Ovary (tissue), 9 donors: ENCODE results near the gene TRPM3. TPM values are rescaled to one million over a fixed set of nuclear protein-coding genes. Genes with fewer than 3 reads are reported as not detected.

ENCODE experiments used
- DNase-seq, 5 donors: peaks; one replicate each; pipeline ENCODE4 v3.0.0-alpha.2; 2019 to 2020
- H3K27ac ChIP-seq, 2 donors: fragments of 200-600 bp; one replicate each; pipeline versions ENCODE4 v1.5.1 to v1.8.0; 2019 to 2022
- H3K27me3 ChIP-seq: fragments of 200-600 bp; one replicate; pipeline ENCODE4 v1.8.0; 2022
- H3K36me3 ChIP-seq: fragments of 200-600 bp; sonication (generic); one replicate; pipeline ENCODE4 v1.5.1; 2019
- H3K4me1 ChIP-seq: one replicate; pipeline ENCODE4 v1.8.1; 2013; ENCODE audit warnings: mild to moderate bottlenecking, moderate library complexity; ENCODE audit not compliant: insufficient read depth
- H3K4me3 ChIP-seq: fragments of 200-600 bp; sonication (generic); one replicate; pipeline ENCODE4 v1.5.1; 2017
- H3K9me3 ChIP-seq, 2 donors: fragments of 200-600 bp in 1 of 2; sonication (generic) in 1 of 2; one replicate each; pipeline versions ENCODE4 v1.5.1 to v1.8.1; 2013 to 2019; ENCODE audit warnings: mild to moderate bottlenecking in 1 of 2, moderate library complexity in 1 of 2
- EP300 ChIP-seq: sonication (generic); formaldehyde crosslinking; IDR thresholded peaks from one replicate; pipeline ENCODE4 v1.6.1; 2017; ENCODE audit warnings: antibody characterized with exemption
- POLR2A ChIP-seq: fragments of 450-650 bp; IDR thresholded peaks from one replicate; pipeline ENCODE4 v1.6.1; 2017; ENCODE audit warnings: antibody characterized with exemption, mild to moderate bottlenecking, moderate library complexity
- WGBS, 3 donors: extraction: QIAGEN DNeasy Blood & Tissue Kit in 1 of 3; methylation state at CpG; one replicate each; pipeline versions ENCODE4 v1.1.5 to v1.1.7; 2013 to 2017; 5-methylcytosine and 5-hydroxymethylcytosine counted together
- intact Hi-C, 4 donors: fragments of 100-400 bp; cut with DNase I; formaldehyde crosslinking; loops; one replicate each; pipeline versions ENCODE4 v1.11.0 to v1.15.1; 2022 to 2023
- polyA plus RNA-seq, 2 donors: library from polyadenylated mRNA; stranded (reverse); fragments of 200-250 nt in 1 of 2; fragments of 350-450 nt in 1 of 2; fragmentation: Illumina TruSeq in 1 of 2; extraction: RNeasy Lipid Tissue Mini Kit (QIAGEN cat#74804) in 1 of 2; gene quantifications; one replicate each; pipeline ENCODE4 v1.2.3, GENCODE V29; 2013 to 2014
- total RNA-seq, 7 donors: library from RNA; depleted of rRNA in 2 of 7; stranded (reverse); fragments of >200 nt in 2 of 7; fragmentation: NEBNext Ultra II Directional in 3 of 7; extraction: Animal tissue kit (Norgen Biotek cat#: 25700) in 3 of 7; gene quantifications; one replicate each; pipeline versions ENCODE4 v1.1.0 to v1.2.4, GENCODE V29; 2016 to 2023
- TF ChIP-seq, protein P1 (sequence below), 3 donors: fragments of 450-650 bp in 2 of 3; fragments of 200-600 bp in 1 of 3; IDR thresholded peaks; one replicate each; pipeline versions ENCODE4 v1.5.1 to v1.8.0; 2016 to 2022; ENCODE audit warnings: antibody characterized with exemption in 3 of 3, mild to moderate bottlenecking in 1 of 3
- donor health status: DM: no; HTN: no; CAD: no; lungs with moderate emphysema.
- donor health status: DM: no; HTN: no; CAD: no.
- donor health status: Bipolar disorder and iron deficiency.
- donor health status: DM: yes; HTN: yes; CAD: no.
- donor health status: DM: no; HTN: no; CAD: no.
- donor health status: DM: yes; HTN: yes; CAD: no.

TRPM3 gene
- total and polyA plus RNA-seq, 9 donors = 0.80 to 18.5 (median 4.6) TPM

DNA sequence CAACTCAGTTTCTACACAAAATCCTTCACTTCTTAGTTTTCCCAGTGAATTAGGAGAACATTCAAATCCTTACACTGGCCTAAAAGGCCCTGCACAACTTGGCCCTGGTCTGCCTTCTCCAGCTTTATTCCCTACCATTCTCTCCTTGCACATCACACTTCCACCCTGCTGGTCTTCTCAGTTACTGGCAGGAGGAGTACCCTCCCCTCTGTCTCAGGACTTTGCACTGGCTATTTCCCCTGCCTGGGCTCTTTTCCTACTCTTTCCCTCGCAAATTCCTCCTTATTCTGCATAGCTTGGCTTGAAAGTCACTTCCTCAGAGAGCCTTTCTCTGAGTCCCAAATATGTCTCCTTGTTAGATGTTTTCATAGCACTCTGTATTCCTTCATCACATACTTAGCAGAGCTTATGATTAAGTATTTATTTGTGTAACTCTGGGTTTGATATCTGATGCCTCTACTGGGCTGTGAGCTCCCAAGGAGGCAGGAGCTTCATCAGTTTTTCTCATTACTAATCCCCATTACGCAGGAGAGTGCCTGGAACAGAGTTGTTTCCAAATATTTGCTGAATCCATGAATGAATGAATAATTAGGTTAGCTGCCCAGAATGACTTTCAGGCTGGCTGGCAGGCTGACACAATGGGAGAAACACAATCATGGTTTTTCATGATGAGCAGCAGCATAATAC is 547.1 kb downstream of the TRPM3 start:
- H3K4me3 ChIP-seq = no peak overlapping the region
- 24 to 43% (median 31%) methylated on average over 2 of the region's 2 CpGs for WGBS, 3 donors
- peak in 1 of 5 donors; percentile 25 for DNase-seq
- H3K9me3 ChIP-seq = no peaks in the 10 kb centered on the region
- TF ChIP-seq, protein P1, sequence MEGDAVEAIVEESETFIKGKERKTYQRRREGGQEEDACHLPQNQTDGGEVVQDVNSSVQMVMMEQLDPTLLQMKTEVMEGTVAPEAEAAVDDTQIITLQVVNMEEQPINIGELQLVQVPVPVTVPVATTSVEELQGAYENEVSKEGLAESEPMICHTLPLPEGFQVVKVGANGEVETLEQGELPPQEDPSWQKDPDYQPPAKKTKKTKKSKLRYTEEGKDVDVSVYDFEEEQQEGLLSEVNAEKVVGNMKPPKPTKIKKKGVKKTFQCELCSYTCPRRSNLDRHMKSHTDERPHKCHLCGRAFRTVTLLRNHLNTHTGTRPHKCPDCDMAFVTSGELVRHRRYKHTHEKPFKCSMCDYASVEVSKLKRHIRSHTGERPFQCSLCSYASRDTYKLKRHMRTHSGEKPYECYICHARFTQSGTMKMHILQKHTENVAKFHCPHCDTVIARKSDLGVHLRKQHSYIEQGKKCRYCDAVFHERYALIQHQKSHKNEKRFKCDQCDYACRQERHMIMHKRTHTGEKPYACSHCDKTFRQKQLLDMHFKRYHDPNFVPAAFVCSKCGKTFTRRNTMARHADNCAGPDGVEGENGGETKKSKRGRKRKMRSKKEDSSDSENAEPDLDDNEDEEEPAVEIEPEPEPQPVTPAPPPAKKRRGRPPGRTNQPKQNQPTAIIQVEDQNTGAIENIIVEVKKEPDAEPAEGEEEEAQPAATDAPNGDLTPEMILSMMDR (IDR thresholded peaks at IDR 0.05) = no peak
- no peak for TF ChIP-seq POLR2A
- TF ChIP-seq EP300 = no peak
- intact Hi-C loops = no loop called here
- H3K36me3 ChIP-seq = no peaks in the 10 kb centered on the region
- H3K27ac ChIP-seq = no peak overlapping the region
- H3K4me1 ChIP-seq = no peaks in the 10 kb centered on the region
- H3K27me3 ChIP-seq = no peaks in the 10 kb centered on the region

DNA sequence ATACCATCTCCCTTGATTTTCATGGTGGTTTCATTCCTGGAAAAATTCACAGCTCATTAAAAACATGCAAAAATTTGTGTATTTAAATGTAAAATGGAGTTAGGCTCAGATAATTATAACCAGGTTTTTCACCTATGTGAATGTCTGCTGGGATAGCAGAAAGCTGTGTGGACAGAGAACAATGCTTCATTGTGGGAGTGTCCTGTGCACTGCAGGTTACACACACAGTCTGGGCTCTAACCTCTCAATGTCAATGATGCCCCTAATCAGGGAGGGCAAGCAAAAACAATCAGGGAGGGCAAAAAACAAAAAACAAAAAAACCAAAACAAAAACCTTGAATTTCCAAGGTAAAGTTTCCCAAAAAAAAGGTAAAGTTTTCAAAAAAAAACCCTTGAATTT is 548.1 kb downstream of the TRPM3 start:
- no peak overlapping the region for H3K27ac ChIP-seq
- no peaks in the 10 kb centered on the region for H3K4me1 ChIP-seq
- H3K27me3 ChIP-seq = no peaks in the 10 kb centered on the region

DNA sequence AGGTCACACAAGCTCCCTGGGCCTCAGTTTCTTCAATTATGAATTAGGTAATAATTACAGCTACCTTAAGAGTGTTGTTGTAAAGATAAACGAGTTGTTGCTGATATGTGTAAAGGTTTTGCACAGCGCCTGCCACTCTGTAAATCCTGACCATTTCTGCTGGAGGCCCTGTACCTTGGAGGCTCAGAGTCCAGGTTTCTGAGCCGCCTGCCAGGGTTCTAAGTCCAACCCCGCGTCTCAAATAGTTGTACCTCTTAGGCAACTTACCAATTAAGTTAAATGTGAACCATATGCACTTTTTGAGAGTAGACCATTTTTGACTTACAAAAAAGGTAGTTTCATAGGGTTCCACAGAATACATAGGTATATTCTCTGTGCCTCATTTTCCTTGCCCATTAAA is 550.2 kb downstream of the TRPM3 start:
- intact Hi-C loops = no loop called here
- no peak overlapping the region for H3K4me3 ChIP-seq
- H3K27me3 ChIP-seq = no peaks in the 10 kb centered on the region
- no peaks in the 10 kb centered on the region for H3K9me3 ChIP-seq
- H3K36me3 ChIP-seq = no peaks in the 10 kb centered on the region
- no peaks in the 10 kb centered on the region for H3K4me1 ChIP-seq
- TF ChIP-seq, protein P1 (IDR thresholded peaks at IDR 0.05) = no peak
- TF ChIP-seq EP300 (no peak), POLR2A (no peak)
- DNase-seq = no peak
- H3K27ac ChIP-seq = no peak overlapping the region
- WGBS, 3 donors = 91 to 93% (median 93%) methylated on average over 5 of the region's 5 CpGs

More for the DNA sequence above, 548.1 kb downstream of the TRPM3 start:
- no peak overlapping the region for H3K4me3 ChIP-seq
- intact Hi-C loops = no loop called here
- no peak for DNase-seq
- no peaks in the 10 kb centered on the region for H3K9me3 ChIP-seq
- H3K36me3 ChIP-seq = no peaks in the 10 kb centered on the region
- no peak for TF ChIP-seq EP300
- TF ChIP-seq, protein P1 (IDR thresholded peaks at IDR 0.05) = no peak
- TF ChIP-seq POLR2A = no peak

DNA sequence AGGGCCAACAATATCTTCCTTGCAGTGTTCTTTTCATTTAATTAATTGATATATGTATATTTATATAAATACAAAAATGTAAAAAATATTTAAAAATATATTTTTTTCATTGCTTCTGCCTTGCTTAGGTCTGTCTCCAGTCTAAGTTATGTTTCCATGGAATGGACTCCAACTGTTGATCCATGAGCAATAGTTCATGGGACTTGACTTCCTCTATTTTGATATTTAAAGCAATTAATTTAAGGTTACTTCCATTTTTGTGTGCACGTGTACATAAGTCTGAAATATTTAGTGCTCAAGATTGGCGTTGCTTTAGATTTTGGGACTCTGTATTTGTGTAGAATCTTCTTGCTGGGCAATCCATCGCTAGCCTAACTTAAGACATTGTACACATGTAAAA is 551.6 kb downstream of the TRPM3 start:
- Histone ChIP-seq H3K4me1 (no peaks in the 10 kb centered on the region), H3K9me3 (no peaks in the 10 kb centered on the region), H3K36me3 (no peaks in the 10 kb centered on the region), H3K27me3 (no peaks in the 10 kb centered on the region), H3K27ac (no peak overlapping the region), H3K4me3 (no peak overlapping the region)
- no peak for DNase-seq
- TF ChIP-seq POLR2A = no peak
- TF ChIP-seq, protein P1 (IDR thresholded peaks at IDR 0.05) = no peak
- 62 to 98% (median 95%) methylated on average over 3 of the region's 3 CpGs for WGBS, 3 donors
- intact Hi-C loops = no loop called here
